SK-N-SH treated with all-trans-retinoic acid at 6 μM for 48 hours (cell line): ENCODE results near the gene LHFPL3.

ENCODE experiments used
- ATAC-seq: fragments of 200-7000 bp; cut with Tn5 transposase; 3 replicates; pipeline ENCODE4 v1.9.1; 2020; ENCODE audit warnings: mild to moderate bottlenecking, moderate library complexity
- ARNTL ChIP-seq: fragments of 450-650 bp; formaldehyde crosslinking; IDR thresholded peaks from 2 replicates; pipeline ENCODE4 v1.5.0; 2020; ENCODE audit warnings: low read depth, mild to moderate bottlenecking, moderate library complexity, borderline replicate concordance
- CSDC2 ChIP-seq: fragments of 250-450 bp; sonication (Bioruptor Pico); IDR thresholded peaks from 2 replicates; pipeline ENCODE4 v1.5.0; 2020; ENCODE audit warnings: mild to moderate bottlenecking, moderate library complexity
- ESRRG ChIP-seq: fragments of 250-450 bp; sonication (Bioruptor Pico); IDR thresholded peaks from 2 replicates; pipeline ENCODE4 v1.6.1; 2021; ENCODE audit warnings: mild to moderate bottlenecking
- GLIS3 ChIP-seq: fragments of 250-450 bp; sonication (Bioruptor Pico); IDR thresholded peaks from 2 replicates; pipeline ENCODE4 v1.5.0; 2020; ENCODE audit warnings: mild to moderate bottlenecking, moderate library complexity
- OSR1 ChIP-seq: fragments of 250-450 bp; sonication (Bioruptor Pico); IDR thresholded peaks from 2 replicates; pipeline ENCODE4 v1.8.0; 2022; ENCODE audit warnings: moderate library complexity, mild to moderate bottlenecking, inconsistent platforms
- PPARA ChIP-seq: fragments of 250-450 bp; sonication (Bioruptor Pico); IDR thresholded peaks from 2 replicates; pipeline ENCODE4 v1.5.0; 2020; ENCODE audit warnings: mild to moderate bottlenecking, borderline replicate concordance
- RARB ChIP-seq: fragments of 250-450 bp; sonication (Bioruptor Pico); IDR thresholded peaks from 2 replicates; pipeline ENCODE4 v1.8.0; 2021; ENCODE audit warnings: mild to moderate bottlenecking, moderate library complexity
- SNAI2 ChIP-seq: fragments of 250-450 bp; sonication (Bioruptor Pico); IDR thresholded peaks from 2 replicates; pipeline ENCODE4 v1.5.0; 2020; ENCODE audit warnings: mild to moderate bottlenecking, moderate library complexity
- ZC3H10 ChIP-seq: fragments of 250-450 bp; sonication (Bioruptor Pico); IDR thresholded peaks from 2 replicates; pipeline ENCODE4 v1.5.1; 2021; ENCODE audit warnings: mild to moderate bottlenecking, moderate library complexity
- ZFP3 ChIP-seq: fragments of 250-450 bp; sonication (Bioruptor Pico); IDR thresholded peaks from 2 replicates; pipeline ENCODE4 v1.5.0; 2020; ENCODE audit warnings: mild to moderate bottlenecking, moderate library complexity
- ZFP30 ChIP-seq: fragments of 450-650 bp; formaldehyde crosslinking; IDR thresholded peaks from 2 replicates; pipeline ENCODE4 v1.5.0; 2022; ENCODE audit warnings: mild to moderate bottlenecking, moderate library complexity
- ZNF565 ChIP-seq: fragments of 450-650 bp; formaldehyde crosslinking; conservative IDR thresholded peaks from 2 replicates; pipeline ENCODE4 v1.5.0; 2020; ENCODE audit warnings: low read depth, mild to moderate bottlenecking, moderate library complexity
- ZNF70 ChIP-seq: fragments of 450-650 bp; formaldehyde crosslinking; IDR thresholded peaks from 2 replicates; pipeline ENCODE4 v1.5.0; 2020; ENCODE audit warnings: mild to moderate bottlenecking, moderate library complexity
- ZNF8 ChIP-seq: fragments of 450-650 bp; formaldehyde crosslinking; IDR thresholded peaks from 2 replicates; pipeline ENCODE4 v1.5.0; 2020; ENCODE audit warnings: mild to moderate bottlenecking, moderate library complexity
- TF ChIP-seq, protein P1 (sequence below): fragments of 250-450 bp; sonication (Bioruptor Pico); IDR thresholded peaks from 2 replicates; pipeline ENCODE4 v1.5.1; 2020; ENCODE audit warnings: low read depth, mild to moderate bottlenecking, moderate library complexity
- TF ChIP-seq, protein P2 (sequence below): fragments of 250-450 bp; sonication (Bioruptor Pico); IDR thresholded peaks from 2 replicates; pipeline ENCODE4 v1.5.1; 2021; ENCODE audit warnings: mild to moderate bottlenecking, moderate library complexity
- TF ChIP-seq, protein P3 (sequence below): fragments of 250-450 bp; sonication (Bioruptor Pico); IDR thresholded peaks from 2 replicates; pipeline ENCODE4 v1.8.0; 2021; ENCODE audit warnings: low read depth, mild to moderate bottlenecking, moderate library complexity, borderline replicate concordance
- TF ChIP-seq, protein P4 (sequence below): fragments of 250-450 bp; sonication (Bioruptor Pico); IDR thresholded peaks from 2 replicates; pipeline ENCODE4 v1.5.0; 2020; ENCODE audit warnings: mild to moderate bottlenecking, moderate library complexity
- TF ChIP-seq, protein P5 (sequence below): fragments of 250-450 bp; sonication (Bioruptor Pico); IDR thresholded peaks from 2 replicates; pipeline ENCODE4 v1.8.0; 2020; ENCODE audit warnings: mild to moderate bottlenecking, moderate library complexity, borderline replicate concordance

LHFPL3 gene

DNA sequence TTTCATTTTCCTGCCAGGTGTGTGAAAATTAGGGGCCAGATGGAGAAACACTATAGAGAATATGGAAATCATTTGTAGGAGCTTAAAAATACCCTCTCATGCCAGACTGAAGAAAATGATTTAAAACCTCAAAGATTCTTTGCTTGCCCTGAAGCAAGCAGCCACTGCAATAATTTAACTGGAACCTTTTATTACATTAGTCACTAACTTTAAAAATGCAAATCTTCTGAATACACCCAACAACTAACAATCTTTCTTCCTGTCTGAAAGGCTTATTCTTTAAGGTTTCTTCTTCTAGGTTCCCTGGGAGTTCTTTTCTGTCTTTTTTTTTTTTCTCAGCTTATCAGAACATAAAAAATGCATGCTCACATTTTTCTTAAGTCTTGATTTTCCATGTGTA is 447.1 kb downstream of the LHFPL3 start:
- TF ChIP-seq ZFP30 (CRISPR knock-in tag), result no peak
- no peak for TF ChIP-seq ZFP3 (CRISPR knock-in tag)
- no peak for TF ChIP-seq ESRRG
- TF ChIP-seq, protein P1, sequence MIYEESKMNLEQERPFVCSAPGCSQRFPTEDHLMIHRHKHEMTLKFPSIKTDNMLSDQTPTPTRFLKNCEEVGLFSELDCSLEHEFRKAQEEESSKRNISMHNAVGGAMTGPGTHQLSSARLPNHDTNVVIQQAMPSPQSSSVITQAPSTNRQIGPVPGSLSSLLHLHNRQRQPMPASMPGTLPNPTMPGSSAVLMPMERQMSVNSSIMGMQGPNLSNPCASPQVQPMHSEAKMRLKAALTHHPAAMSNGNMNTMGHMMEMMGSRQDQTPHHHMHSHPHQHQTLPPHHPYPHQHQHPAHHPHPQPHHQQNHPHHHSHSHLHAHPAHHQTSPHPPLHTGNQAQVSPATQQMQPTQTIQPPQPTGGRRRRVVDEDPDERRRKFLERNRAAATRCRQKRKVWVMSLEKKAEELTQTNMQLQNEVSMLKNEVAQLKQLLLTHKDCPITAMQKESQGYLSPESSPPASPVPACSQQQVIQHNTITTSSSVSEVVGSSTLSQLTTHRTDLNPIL, result no peak
- no peak for TF ChIP-seq CSDC2 (CRISPR knock-in tag)
- TF ChIP-seq SNAI2 (CRISPR knock-in tag), result no peak
- TF ChIP-seq ARNTL, result no peak
- TF ChIP-seq, protein P2, sequence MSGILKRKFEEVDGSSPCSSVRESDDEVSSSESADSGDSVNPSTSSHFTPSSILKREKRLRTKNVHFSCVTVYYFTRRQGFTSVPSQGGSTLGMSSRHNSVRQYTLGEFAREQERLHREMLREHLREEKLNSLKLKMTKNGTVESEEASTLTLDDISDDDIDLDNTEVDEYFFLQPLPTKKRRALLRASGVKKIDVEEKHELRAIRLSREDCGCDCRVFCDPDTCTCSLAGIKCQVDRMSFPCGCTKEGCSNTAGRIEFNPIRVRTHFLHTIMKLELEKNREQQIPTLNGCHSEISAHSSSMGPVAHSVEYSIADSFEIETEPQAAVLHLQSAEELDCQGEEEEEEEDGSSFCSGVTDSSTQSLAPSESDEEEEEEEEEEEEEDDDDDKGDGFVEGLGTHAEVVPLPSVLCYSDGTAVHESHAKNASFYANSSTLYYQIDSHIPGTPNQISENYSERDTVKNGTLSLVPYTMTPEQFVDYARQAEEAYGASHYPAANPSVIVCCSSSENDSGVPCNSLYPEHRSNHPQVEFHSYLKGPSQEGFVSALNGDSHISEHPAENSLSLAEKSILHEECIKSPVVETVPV (CRISPR knock-in tag), result no peak
- no peak for TF ChIP-seq RARB (CRISPR knock-in tag)
- TF ChIP-seq, protein P3, sequence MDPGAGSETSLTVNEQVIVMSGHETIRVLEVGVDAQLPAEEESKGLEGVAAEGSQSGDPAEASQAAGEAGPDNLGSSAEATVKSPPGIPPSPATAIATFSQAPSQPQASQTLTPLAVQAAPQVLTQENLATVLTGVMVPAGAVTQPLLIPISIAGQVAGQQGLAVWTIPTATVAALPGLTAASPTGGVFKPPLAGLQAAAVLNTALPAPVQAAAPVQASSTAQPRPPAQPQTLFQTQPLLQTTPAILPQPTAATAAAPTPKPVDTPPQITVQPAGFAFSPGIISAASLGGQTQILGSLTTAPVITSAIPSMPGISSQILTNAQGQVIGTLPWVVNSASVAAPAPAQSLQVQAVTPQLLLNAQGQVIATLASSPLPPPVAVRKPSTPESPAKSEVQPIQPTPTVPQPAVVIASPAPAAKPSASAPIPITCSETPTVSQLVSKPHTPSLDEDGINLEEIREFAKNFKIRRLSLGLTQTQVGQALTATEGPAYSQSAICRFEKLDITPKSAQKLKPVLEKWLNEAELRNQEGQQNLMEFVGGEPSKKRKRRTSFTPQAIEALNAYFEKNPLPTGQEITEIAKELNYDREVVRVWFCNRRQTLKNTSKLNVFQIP (CRISPR knock-in tag), result no peak
- TF ChIP-seq ZNF70, result no peak
- TF ChIP-seq, protein P4, sequence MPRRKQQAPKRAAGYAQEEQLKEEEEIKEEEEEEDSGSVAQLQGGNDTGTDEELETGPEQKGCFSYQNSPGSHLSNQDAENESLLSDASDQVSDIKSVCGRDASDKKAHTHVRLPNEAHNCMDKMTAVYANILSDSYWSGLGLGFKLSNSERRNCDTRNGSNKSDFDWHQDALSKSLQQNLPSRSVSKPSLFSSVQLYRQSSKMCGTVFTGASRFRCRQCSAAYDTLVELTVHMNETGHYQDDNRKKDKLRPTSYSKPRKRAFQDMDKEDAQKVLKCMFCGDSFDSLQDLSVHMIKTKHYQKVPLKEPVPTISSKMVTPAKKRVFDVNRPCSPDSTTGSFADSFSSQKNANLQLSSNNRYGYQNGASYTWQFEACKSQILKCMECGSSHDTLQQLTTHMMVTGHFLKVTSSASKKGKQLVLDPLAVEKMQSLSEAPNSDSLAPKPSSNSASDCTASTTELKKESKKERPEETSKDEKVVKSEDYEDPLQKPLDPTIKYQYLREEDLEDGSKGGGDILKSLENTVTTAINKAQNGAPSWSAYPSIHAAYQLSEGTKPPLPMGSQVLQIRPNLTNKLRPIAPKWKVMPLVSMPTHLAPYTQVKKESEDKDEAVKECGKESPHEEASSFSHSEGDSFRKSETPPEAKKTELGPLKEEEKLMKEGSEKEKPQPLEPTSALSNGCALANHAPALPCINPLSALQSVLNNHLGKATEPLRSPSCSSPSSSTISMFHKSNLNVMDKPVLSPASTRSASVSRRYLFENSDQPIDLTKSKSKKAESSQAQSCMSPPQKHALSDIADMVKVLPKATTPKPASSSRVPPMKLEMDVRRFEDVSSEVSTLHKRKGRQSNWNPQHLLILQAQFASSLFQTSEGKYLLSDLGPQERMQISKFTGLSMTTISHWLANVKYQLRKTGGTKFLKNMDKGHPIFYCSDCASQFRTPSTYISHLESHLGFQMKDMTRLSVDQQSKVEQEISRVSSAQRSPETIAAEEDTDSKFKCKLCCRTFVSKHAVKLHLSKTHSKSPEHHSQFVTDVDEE (CRISPR knock-in tag), result no peak
- TF ChIP-seq, protein P5, sequence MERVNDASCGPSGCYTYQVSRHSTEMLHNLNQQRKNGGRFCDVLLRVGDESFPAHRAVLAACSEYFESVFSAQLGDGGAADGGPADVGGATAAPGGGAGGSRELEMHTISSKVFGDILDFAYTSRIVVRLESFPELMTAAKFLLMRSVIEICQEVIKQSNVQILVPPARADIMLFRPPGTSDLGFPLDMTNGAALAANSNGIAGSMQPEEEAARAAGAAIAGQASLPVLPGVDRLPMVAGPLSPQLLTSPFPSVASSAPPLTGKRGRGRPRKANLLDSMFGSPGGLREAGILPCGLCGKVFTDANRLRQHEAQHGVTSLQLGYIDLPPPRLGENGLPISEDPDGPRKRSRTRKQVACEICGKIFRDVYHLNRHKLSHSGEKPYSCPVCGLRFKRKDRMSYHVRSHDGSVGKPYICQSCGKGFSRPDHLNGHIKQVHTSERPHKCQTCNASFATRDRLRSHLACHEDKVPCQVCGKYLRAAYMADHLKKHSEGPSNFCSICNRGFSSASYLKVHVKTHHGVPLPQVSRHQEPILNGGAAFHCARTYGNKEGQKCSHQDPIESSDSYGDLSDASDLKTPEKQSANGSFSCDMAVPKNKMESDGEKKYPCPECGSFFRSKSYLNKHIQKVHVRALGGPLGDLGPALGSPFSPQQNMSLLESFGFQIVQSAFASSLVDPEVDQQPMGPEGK, result no peak
- no peak for TF ChIP-seq ZC3H10 (CRISPR knock-in tag)
- no peak for TF ChIP-seq ZNF8 (CRISPR knock-in tag)
- no peak for ATAC-seq

DNA sequence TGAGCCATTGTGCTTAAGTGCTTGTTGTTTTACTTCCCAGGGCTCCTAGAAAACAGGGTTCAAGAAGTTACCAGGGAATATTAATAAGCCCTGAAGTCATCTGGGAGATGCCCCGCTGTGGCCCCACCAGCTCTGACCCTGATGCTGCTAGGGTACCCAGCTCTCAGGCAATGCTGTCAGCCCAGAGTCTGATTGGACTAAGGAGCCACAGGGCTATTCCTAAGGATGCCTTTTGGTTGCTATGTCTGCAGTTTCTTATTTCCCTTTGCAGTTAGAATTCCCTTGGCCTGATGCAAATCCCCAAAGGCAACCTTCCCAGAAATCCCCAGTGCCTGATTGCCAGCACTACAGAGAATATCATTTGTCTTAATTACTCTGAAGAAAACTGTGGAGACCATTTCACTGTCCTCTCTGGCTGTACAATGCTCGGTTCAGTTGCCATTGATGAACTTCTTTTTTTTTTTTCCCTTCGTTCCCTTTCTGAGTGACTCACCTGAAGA is 448.9 kb downstream of the LHFPL3 start:
- no peak for TF ChIP-seq ARNTL
- TF ChIP-seq ZNF70, result no peak
- no peak for TF ChIP-seq GLIS3 (CRISPR knock-in tag)
- TF ChIP-seq, protein P4 (CRISPR knock-in tag), result no peak
- TF ChIP-seq ZNF565 (CRISPR knock-in tag), result no peak
- TF ChIP-seq, protein P5, result no peak
- TF ChIP-seq, protein P2 (CRISPR knock-in tag), result no peak
- TF ChIP-seq, protein P3 (CRISPR knock-in tag), result no peak
- no peak for TF ChIP-seq ZC3H10 (CRISPR knock-in tag)
- no peak for TF ChIP-seq OSR1 (CRISPR knock-in tag)
- no peak for TF ChIP-seq PPARA (CRISPR knock-in tag)
- TF ChIP-seq, all 23 proteins: peak for 0

More for the DNA sequence above, 448.9 kb downstream of the LHFPL3 start:
- ATAC-seq, result no peak
